ENCODE results near the gene RPP25L.

The RPP25L gene

DNA sequence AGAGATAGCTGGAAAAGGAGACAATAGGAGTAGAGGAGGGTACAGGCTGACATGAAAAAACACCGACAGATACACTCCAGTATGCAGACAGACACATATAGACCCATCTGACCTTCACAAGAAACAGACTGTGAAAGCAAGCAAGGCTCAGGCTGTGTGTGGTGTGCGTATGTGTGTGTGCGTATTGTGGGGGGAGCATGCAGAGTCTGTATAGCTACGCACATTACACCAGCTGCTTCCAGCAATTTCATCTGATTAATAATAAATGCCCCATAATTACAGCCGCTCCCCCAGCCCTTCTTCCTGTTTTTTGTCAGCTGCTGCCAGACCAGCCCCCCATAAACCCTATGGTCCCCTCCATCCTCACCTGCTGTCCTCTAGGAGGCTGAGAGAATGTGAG lies 29.1 kb downstream of the RPP25L start:
- DNase-seq = no peak

DNA sequence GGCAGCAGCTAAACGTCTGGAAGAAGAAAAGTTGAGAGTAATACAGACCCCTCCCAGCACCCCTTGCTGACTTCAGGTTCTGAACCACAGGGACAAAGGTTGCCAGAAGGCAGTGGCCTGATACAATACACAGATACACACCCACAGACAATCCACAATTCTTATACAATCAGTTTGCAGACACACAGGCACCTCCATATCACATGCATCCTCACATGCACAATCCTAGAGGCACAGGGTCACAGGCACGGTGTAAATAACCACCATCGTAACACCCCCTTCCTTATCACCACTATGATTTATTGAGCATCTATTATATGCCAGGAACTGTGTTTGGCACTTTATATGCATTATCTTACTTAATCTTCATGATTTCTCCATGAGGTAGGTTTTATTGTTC lies 30.6 kb downstream of the RPP25L start:
- DNase-seq = no peak

DNA sequence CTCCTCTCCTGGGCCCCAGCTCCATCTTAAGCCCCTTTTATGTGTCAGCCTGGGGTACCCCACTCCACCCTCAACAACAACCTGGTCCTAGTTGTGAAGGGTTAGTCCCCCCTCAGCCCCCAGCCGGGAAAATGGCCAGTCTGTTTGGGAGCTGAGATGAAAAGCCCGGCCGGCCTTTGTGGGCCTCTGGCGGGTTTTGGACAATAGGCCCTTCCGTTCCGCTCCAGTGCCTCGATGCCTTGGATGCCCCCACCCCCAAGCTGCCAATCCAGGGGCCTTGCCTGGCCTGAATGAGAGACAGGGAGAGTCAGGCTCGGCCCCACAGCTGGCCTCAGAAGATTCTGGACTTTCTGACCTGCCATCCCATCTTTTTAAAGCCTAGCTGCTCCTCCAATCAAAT lies 31.5 kb downstream of the RPP25L start:
- no peak for DNase-seq

DNA sequence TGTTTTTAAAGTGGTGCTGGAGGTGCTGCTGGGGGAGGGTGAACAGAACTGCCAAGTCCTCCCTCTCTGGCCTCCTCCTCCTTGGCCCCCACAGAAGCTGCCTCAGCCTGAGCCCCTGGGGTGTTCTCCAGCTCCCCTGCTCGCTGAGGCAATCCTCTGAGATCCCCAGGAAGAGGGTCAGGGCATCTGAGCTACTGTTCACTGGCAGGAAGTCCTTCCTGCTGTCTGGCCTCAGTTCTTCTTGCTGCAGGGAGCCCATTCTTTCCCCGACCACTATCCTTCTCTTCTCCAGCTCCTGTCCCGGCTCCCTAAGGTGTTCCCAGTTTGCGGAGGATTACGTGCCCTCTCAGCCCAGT lies 32.1 kb downstream of the RPP25L start:
- DNase-seq = no peak

- no peak for DNase-seq
These were observed 32.6 kb downstream of the RPP25L start for GRCh38 chr9:34579104-34579807.

DNA sequence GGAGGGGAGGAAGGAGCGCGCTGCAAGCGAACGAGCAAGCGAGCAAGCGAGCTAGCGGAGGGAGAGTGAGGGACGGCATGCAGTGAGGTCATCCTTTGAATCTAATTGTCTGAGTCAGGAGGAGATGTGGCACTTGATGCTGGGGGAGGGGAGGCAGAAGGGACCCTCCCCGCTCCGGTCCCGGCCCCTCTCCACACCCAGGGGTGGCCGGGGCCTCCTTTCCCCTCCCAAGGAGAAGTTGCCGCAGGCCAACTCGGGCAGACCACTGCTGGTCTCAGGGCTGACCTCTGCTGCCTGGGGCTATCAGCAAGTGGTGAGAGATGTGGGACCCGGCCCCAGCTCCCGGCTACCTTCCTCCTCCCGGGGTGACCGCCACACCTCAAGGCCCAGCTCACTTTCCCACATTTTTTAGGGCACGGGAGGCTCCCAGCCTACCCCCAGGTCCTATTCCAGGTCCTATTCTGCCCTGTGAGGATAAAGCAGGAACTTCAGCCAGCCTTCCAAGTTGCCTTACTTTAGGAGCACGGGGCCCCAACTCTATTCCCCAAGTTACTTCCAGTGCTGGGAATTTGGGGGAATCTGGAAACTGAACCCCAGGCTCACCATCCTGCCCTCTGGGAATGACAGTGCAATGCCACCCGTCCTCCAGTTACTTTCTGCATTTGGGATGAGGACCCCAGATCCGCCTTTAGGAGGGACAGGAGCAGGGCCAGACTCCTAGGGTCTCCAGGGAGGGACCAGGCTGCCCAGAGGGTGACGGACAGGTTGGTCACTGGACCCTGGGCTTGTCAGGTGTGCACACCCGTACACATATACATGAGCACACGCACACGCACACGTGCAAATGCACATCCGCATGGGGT lies 33.4 kb downstream of the RPP25L start:
- DNase-seq = no peak

GRCh38 chr9:34577400-34578240 lies 34.3 kb downstream of the RPP25L start:
- no peak for DNase-seq

GRCh38 chr9:34576597-34577399 lies 35.1 kb downstream of the RPP25L start:
- no peak for DNase-seq

- no peak for DNase-seq
These were observed 35.9 kb downstream of the RPP25L start for GRCh38 chr9:34575862-34576596.

DNA sequence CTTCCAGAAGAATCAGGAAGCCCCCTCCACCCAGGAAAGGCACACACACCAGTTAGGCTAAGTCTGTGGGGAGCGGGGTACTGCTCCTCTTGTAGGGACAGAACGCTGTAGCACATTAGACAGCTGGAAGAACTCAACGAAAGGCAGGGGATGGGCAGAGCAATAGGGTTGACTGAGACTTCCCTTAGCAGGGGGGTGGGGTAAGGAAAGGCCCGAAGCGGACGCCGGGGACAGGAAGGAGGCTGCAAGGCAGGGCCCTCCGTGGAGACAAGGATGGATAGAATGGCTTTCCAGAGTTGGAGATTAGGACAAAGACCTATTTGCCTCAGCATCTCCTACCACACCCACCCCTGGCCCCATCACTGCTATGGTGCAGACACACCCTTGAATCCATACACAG lies 36.7 kb downstream of the RPP25L start:
- no peak for DNase-seq

- no peak for DNase-seq
These were observed 37.3 kb downstream of the RPP25L start for GRCh38 chr9:34574571-34574970.

DNA sequence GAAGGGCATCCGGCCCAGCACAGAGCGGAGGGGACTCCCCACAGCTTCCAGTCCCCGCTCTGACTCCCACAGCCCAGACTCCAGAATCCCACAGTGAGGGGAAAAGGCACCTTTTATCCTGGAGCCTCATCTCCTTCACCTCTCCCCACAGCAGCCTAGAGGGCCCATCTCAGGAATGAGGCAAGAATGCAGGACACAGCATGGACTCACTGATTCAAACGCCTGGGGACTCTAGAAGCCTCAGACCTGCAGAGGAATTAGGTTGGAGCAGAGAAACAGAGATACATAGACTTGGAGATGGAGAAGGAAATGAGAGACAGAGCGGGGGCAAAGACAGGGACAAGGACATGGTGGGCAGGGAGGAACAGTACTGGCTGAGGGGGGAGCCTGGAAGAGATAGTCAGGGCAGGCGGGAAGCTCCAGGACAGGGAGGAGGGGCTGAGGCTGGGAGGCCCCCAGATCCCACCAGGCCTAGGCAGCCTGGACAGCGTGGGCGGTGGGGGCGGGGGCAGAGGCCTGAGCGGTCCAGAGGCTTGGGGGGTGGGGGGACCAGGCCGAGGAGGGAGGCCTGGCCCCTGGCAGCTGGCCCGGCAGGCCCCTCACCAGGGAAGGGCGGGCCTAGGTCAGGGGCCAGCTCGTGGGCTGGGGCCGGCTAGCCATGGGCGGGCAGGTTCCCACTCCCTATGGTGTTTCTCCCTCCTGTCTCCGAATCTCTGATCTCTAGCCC lies 38.1 kb downstream of the RPP25L start:
- no peak for DNase-seq

DNA sequence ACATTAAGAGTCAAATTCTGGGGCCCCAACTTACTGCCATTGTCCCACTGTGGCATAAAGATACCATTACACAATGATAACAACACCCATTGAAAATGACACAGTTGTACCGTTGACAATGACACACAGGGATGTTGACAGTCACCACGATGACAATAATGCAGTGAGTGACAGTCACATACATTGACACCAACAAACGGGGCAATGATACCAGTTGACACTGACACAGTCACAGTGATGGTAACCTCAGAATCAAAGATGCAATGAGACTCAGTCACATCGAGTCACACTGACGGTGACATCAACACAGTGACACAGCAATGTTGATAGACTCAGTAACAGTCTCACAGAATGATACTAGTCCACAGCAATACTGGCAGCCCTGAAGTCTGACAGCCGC lies 39.3 kb downstream of the RPP25L start:
- DNase-seq = no peak

DNA sequence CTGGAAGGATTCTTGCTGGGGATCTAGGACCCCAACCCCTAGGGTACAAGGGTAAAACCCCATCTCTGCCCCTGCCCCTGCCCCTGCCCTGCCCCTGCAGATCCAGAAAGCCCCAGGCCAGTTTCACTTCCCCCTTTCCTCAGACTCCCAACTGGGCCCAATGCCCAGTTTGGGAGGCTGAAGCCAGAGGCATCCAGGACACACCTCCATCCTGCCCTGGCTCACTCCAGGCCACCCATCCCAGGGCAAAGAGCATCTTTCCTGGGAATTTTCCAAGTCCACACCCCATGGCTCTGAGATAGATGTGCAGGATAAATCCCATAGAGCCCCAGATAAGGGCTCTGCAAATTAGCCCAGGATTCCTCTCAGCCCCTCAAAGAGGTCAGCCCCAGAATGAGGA lies 39.8 kb downstream of the RPP25L start:
- DNase-seq = no peak

DNA sequence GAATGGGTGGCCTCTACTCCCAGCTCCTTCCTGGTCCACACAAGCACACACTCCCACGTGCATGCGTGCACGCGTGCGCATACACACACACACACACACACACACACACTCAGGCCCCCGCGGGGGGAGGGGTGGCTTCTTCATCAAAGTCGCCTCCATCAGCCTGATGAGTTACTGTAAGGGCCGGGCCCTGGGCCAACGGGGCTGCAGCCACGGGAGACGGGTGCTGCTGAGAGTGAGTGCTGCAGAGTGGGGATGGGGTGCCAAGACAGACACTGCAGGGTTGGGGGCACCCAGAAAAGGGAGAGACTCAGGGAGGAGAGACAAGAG lies 40.5 kb downstream of the RPP25L start:
- DNase-seq = no peak

DNA sequence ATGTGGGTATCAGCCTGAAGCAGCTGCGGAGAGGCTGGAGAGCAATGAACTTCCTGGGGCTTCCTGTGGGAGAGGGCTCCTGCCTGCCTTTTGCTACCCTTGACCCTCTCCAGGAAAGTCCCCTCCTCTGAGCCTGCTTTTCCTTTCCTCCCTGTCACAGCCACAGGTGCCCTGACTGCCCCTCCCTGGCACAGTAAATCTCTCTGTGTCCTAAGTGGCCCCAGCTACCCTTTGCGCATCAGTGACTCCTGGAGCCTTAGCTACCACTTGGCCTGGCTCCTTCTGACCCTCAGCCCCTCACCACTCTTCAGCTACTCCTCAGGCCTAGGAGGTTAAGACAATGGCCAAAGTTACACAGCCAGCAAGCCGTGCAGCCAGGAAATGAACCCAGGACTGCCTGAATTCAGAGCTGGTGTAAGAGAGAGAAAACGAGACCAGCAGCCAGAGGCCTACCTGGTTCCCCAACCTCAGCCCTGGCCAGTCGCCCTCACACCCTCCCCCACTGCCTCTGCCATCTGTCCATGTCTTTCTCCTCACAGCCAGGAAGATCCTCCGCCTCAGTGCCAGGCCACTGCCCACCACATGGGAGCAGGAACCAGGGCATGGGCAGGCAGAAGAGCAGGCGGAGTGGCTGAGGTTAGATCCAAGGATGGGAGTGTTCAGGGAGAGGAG lies 41.0 kb downstream of the RPP25L start:
- DNase-seq = no peak

DNA sequence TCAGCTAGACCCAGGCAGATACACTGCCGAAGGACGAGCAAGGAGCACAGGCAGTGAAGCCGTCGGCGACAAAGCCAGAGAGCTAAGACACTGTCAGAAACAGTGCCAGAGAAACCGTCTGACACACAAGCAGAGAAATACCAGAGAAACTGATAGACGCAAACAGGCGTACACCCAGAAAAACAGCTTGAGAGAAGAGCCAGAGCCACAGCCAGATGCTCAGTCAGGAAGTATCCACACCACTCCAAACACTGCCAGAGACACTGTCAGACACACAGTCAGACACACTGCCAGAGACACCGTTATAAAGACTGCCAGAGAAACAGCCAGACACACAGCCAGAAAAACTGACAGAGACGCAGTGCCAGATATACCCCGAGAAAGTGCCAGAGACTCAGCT lies 41.5 kb downstream of the RPP25L start:
- DNase-seq = no peak

GRCh38 chr9:34568774-34569173 lies 43.1 kb downstream of the RPP25L start:
- no peak for DNase-seq

DNA sequence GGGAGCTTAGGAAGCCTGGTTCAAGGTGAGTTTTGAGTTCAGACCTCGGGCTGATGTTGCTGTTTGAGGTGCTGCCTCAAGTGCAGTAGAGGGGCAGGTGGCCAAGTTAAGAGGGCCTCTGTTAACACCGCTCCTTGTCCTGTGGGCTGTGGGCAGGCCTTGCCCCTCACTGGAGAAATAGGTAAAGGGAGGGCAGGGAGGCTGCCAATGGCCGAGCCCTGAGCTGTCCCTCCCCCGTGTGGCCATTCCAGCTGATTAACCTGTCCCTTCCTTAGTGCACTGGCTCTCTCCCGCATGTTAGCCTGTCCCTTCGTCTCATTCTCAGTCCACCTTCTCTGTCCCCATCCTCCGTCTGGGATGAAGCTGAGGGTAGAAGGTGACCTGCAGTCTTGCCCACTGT lies 43.8 kb downstream of the RPP25L start:
- no peak for DNase-seq

DNA sequence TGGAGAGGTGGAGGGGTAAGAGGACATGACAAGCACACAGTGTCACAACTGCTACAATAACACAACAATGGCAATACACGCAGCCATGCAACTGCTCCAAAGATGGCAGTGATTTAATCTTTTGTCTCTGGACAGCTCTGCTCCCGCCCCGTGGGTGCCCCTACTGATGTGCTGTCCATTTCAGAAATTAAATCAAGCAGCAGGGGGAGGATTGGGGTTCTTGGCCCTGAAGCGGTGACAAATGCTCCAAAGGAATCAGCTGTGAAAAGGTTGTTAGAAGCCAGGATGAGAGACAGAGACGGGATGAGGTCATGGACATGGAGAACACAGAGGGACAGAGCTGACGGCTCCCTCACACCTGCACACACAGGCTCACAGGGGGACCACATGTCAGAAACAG lies 44.9 kb downstream of the RPP25L start:
- DNase-seq = no peak

GRCh38 chr9:34566322-34566721 lies 45.6 kb downstream of the RPP25L start:
- no peak for DNase-seq

Data from stimulated activated CD4-positive, alpha-beta T cell treated with anti-CD3 and anti-CD28 coated beads, Interleukin-4, amount 100 ng/mL, for 24 hours (primary cell).